ENCODE measurements around the gene TACC3. TPM values are rescaled to one million over a fixed set of nuclear protein-coding genes. Genes with fewer than 3 reads are reported as not detected.

Gene TACC3
- total RNA-seq, 6 experiments from 2014 or later = 44.2 to 95.3 (median 93.3) TPM

GRCh38 chr4:1752284-1753041 lies 31.1 kb downstream of the TACC3 start:
- no peaks in the 10 kb centered on the region for H3K36me3 Mint-ChIP-seq (ENCODE audit: low read depth)
- H3K9me3 Mint-ChIP-seq = no peaks in the 10 kb centered on the region
- no peak overlapping the region for H3K4me3 Mint-ChIP-seq
- no peaks in the 10 kb centered on the region for H3K4me1 Mint-ChIP-seq (ENCODE audit: low read depth)
- no peak for DNase-seq
- TF ChIP-seq, protein P1, sequence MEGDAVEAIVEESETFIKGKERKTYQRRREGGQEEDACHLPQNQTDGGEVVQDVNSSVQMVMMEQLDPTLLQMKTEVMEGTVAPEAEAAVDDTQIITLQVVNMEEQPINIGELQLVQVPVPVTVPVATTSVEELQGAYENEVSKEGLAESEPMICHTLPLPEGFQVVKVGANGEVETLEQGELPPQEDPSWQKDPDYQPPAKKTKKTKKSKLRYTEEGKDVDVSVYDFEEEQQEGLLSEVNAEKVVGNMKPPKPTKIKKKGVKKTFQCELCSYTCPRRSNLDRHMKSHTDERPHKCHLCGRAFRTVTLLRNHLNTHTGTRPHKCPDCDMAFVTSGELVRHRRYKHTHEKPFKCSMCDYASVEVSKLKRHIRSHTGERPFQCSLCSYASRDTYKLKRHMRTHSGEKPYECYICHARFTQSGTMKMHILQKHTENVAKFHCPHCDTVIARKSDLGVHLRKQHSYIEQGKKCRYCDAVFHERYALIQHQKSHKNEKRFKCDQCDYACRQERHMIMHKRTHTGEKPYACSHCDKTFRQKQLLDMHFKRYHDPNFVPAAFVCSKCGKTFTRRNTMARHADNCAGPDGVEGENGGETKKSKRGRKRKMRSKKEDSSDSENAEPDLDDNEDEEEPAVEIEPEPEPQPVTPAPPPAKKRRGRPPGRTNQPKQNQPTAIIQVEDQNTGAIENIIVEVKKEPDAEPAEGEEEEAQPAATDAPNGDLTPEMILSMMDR (IDR thresholded peaks at IDR 0.05) = no peak
- peaks cover 1% of the 10 kb centered on the region; the same call in 1 of the 2 replicates for H3K27me3 Mint-ChIP-seq (ENCODE audit: insufficient read depth)
- H3K27ac Mint-ChIP-seq = no peak overlapping the region

GRCh38 chr4:1753294-1753696 lies 32.0 kb downstream of the TACC3 start:
- DNase-seq = no peak
- H3K27ac Mint-ChIP-seq = no peak overlapping the region
- H3K4me1 Mint-ChIP-seq (ENCODE audit: low read depth) = no peaks in the 10 kb centered on the region
- H3K4me3 Mint-ChIP-seq = no peak overlapping the region
- TF ChIP-seq, protein P1 (IDR thresholded peaks at IDR 0.05) = no peak
- no peaks in the 10 kb centered on the region for H3K36me3 Mint-ChIP-seq (ENCODE audit: low read depth)
- H3K9me3 Mint-ChIP-seq = no peaks in the 10 kb centered on the region
- peaks cover 1% of the 10 kb centered on the region; the same call in 1 of the 2 replicates for H3K27me3 Mint-ChIP-seq (ENCODE audit: insufficient read depth)

- Mint-ChIP-seq H3K9me3 (no peaks in the 10 kb centered on the region), H3K36me3 (ENCODE audit: low read depth) (no peaks in the 10 kb centered on the region), H3K27ac (no peak overlapping the region), H3K4me1 (ENCODE audit: low read depth) (no peaks in the 10 kb centered on the region), H3K27me3 (ENCODE audit: insufficient read depth) (peaks cover 1% of the 10 kb centered on the region; the same call in 1 of the 2 replicates), H3K4me3 (no peak overlapping the region)
- TF ChIP-seq, protein P1 (IDR thresholded peaks at IDR 0.05) = no peak
- no peak for DNase-seq
These were observed 32.5 kb downstream of the TACC3 start for GRCh38 chr4:1753697-1754311.

- Mint-ChIP-seq H3K9me3 (no peaks in the 10 kb centered on the region), H3K27ac (no peak overlapping the region), H3K4me3 (no peak overlapping the region), H3K27me3 (ENCODE audit: insufficient read depth) (peaks cover 1% of the 10 kb centered on the region; the same call in 1 of the 2 replicates), H3K4me1 (ENCODE audit: low read depth) (no peaks in the 10 kb centered on the region), H3K36me3 (ENCODE audit: low read depth) (no peaks in the 10 kb centered on the region)
- DNase-seq = no peak
- TF ChIP-seq, protein P1 (IDR thresholded peaks at IDR 0.05) = no peak
These were observed 33.0 kb downstream of the TACC3 start for GRCh38 chr4:1754336-1754735.

GRCh38 chr4:1755297-1755696 lies 34.0 kb downstream of the TACC3 start:
- Mint-ChIP-seq H3K9me3 (no peaks in the 10 kb centered on the region), H3K36me3 (ENCODE audit: low read depth) (no peaks in the 10 kb centered on the region), H3K27me3 (ENCODE audit: insufficient read depth) (peaks cover 1% of the 10 kb centered on the region; the same call in 1 of the 2 replicates), H3K27ac (no peak overlapping the region), H3K4me3 (no peak overlapping the region), H3K4me1 (ENCODE audit: low read depth) (no peaks in the 10 kb centered on the region)
- TF ChIP-seq, protein P1 (IDR thresholded peaks at IDR 0.05) = no peak
- no peak for DNase-seq
